Measurements from ENCODE around the gene RPL6.

- TF ChIP-seq CTCF (IDR thresholded peaks at IDR 0.05) = no peak
- no peak for TF ChIP-seq REST (IDR thresholded peaks at IDR 0.05; ENCODE audit: insufficient read depth in 1 of 2, low read depth in 2 of 2, low read length in 1 of 2)
- TF ChIP-seq POLR2AphosphoS5 (IDR thresholded peaks at IDR 0.05; ENCODE audit: low read depth, low read length) = no peak
Observed at GRCh38 chr12:112425582-112426382, 16.4 kb upstream of the RPL6 start.

Data from Panc1 (cell line).